CD8-positive, alpha-beta memory T cell (primary cell): Measurements from ENCODE around the gene CFAP90. TPM values are rescaled to one million over a fixed set of nuclear protein-coding genes. Genes with fewer than 3 reads are reported as not detected.

Experiments
- CTCF ChIA-PET: fragments of 350-600 bp; sonication (Branson Sonifier 250); formaldehyde crosslinking; loops from one replicate; lab custom pipeline; 2021; ENCODE audit warnings: antibody characterized with exemption; lab: Charles Lee
- POLR2A ChIA-PET: fragments of 350-600 bp; sonication (Branson Sonifier 250); formaldehyde crosslinking; loops from one replicate; lab custom pipeline; 2021; ENCODE audit warnings: antibody characterized with exemption; lab: Charles Lee
- DNase-seq, 5 donors: peaks; one replicate each; pipeline versions ENCODE4 v3.0.0 to v3.0.0-alpha.2; 2020 to 2022; ENCODE audit warnings: mixed read lengths in 1 of 5
- H3K27ac ChIP-seq: one replicate; pipeline ENCODE4 v1.7.0; 2013; ENCODE audit warnings: low read depth, mild to moderate bottlenecking, low read length, moderate library complexity
- H3K27me3 ChIP-seq: 2 replicates; pipeline ENCODE4 v1.7.0; 2013; ENCODE audit warnings: low read length, mild to moderate bottlenecking; ENCODE audit not compliant: insufficient read depth, poor library complexity, severe bottlenecking
- H3K36me3 ChIP-seq: 2 replicates; pipeline ENCODE4 v1.7.0; 2013; ENCODE audit warnings: mild to moderate bottlenecking, low read length, moderate library complexity; ENCODE audit not compliant: insufficient read depth
- H3K4me1 ChIP-seq: 2 replicates; pipeline ENCODE4 v1.7.0; 2013; ENCODE audit warnings: mild to moderate bottlenecking, low read length, moderate library complexity; ENCODE audit not compliant: insufficient read depth
- H3K4me3 ChIP-seq: 2 replicates; pipeline ENCODE4 v1.7.0; 2013; ENCODE audit warnings: mild to moderate bottlenecking, low read length
- H3K9me3 ChIP-seq: 2 replicates; pipeline ENCODE4 v1.7.0; 2013; ENCODE audit warnings: mild to moderate bottlenecking, low read length
- H3K27ac Mint-ChIP-seq, 8 donors: one replicate each; pipeline ENCODE4 v1.8.0; 2020 to 2021; ENCODE audit warnings: mixed read lengths in 8 of 8, mild to moderate bottlenecking in 6 of 8, inconsistent platforms in 3 of 8, moderate library complexity in 3 of 8
- H3K27me3 Mint-ChIP-seq, 2 donors: one replicate each; pipeline ENCODE4 v1.8.0; 2020 to 2021; ENCODE audit warnings: mixed read lengths in 2 of 2, mild to moderate bottlenecking in 1 of 2, moderate library complexity in 1 of 2
- H3K36me3 Mint-ChIP-seq, 3 donors: one replicate each; pipeline ENCODE4 v1.8.0; 2020 to 2021; ENCODE audit warnings: mixed read lengths in 3 of 3, inconsistent platforms in 1 of 3, mild to moderate bottlenecking in 1 of 3
- H3K4me1 Mint-ChIP-seq, 3 donors: one replicate each; pipeline ENCODE4 v1.8.0; 2020 to 2021; ENCODE audit warnings: mixed read lengths in 3 of 3, inconsistent platforms in 1 of 3, mild to moderate bottlenecking in 1 of 3
- H3K4me3 Mint-ChIP-seq, 7 donors: one replicate each; pipeline ENCODE4 v1.8.0; 2020 to 2021; ENCODE audit warnings: mixed read lengths in 7 of 7, mild to moderate bottlenecking in 6 of 7, moderate library complexity in 4 of 7, inconsistent platforms in 2 of 7
- H3K9me3 Mint-ChIP-seq, 5 donors: one replicate each; pipeline ENCODE4 v1.8.0; 2020 to 2022; ENCODE audit warnings: mixed read lengths in 5 of 5, mild to moderate bottlenecking in 3 of 5, moderate library complexity in 2 of 5, inconsistent platforms in 1 of 5
- polyA plus RNA-seq: library from polyadenylated mRNA; unstranded; fragments of 300-500 nt; fragmentation: Illumina TruSeq; gene quantifications from one replicate; pipeline ENCODE4 v1.2.3, GENCODE V29; 2021
- total RNA-seq, 2 experiments: library from RNA; stranded (reverse); gene quantifications; one replicate each; pipeline ENCODE4 v1.2.3, GENCODE V29; 2021

CFAP90 gene
- total and polyA plus RNA-seq, 3 experiments from 2014 or later, result not detected

DNA sequence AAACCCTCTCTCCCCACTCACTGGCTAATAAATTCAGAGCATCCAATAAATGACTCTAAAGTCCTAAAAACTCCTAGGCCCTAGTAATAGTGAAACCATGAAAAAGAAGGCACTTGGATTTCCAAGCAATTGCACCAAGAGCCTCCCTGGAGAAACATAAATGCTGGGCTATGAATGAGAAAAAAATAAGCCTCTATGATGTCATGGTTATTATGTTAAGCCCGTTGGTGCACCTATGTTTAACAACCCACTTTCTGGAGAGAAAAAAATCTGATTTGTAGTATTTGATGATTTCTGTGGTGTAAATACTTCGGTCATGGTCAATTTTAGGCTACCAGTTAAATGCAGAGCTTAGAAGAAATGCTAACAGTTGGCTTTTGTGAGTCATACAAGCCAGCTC is 8.4 kb downstream of the CFAP90 start:
- Mint-ChIP-seq H3K27me3 (peaks cover 24 to 69% of the 10 kb centered on the region in 2 donors), H3K4me1 (peaks cover 0 to 5% (median 0%) of the 10 kb centered on the region in 3 donors), H3K4me3 (no peak overlapping the region), H3K9me3 (peaks cover 0 to 2% (median 0%) of the 10 kb centered on the region in 5 donors), H3K36me3 (peaks cover 0 to 7% (median 0%) of the 10 kb centered on the region in 3 donors), H3K27ac (no peak overlapping the region)
- DNase-seq, result no peak
- Histone ChIP-seq H3K27ac (no peak overlapping the region), H3K4me1 (no peaks in the 10 kb centered on the region), H3K9me3 (no peaks in the 10 kb centered on the region), H3K36me3 (no peaks in the 10 kb centered on the region), H3K4me3 (no peak overlapping the region), H3K27me3 (no peaks in the 10 kb centered on the region)
- ChIA-PET CTCF (no interaction called here), POLR2A (no interaction called here)

DNA sequence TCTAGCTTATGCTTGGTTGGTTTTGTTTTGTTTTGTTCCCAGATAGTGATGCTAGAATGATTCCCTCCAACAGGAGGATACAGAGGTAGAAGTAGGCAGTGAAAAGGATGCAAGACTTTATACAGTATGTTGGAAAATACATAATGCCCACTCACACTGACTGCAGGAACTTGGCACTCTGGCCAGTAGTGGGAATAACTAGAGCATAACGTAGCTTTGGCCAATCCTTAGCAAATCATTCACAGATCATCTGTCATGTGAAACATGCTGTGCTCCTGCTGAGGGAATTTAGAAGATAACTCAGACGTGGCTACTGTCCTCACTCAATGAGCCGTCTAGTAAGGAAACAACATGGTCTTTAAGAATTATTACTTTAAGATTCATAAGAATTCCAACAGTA is 13.5 kb downstream of the CFAP90 start:
- H3K36me3 ChIP-seq, result no peaks in the 10 kb centered on the region
- no peak overlapping the region for H3K4me3 ChIP-seq
- no peaks in the 10 kb centered on the region for H3K4me1 ChIP-seq
- no peaks in the 10 kb centered on the region for H3K27me3 ChIP-seq
- CTCF ChIA-PET, result no interaction called here
- no peak overlapping the region for H3K27ac ChIP-seq
- POLR2A ChIA-PET, result no interaction called here
- Mint-ChIP-seq H3K27me3 (peaks cover 12 to 36% of the 10 kb centered on the region in 2 donors), H3K27ac (peak overlapping the region in 1 of 8 donors; percentile 10), H3K4me3 (no peak overlapping the region), H3K4me1 (peaks cover 0 to 2% (median 0%) of the 10 kb centered on the region in 3 donors), H3K9me3 (no peaks in the 10 kb centered on the region), H3K36me3 (peaks cover 0 to 7% (median 0%) of the 10 kb centered on the region in 3 donors)
- no peaks in the 10 kb centered on the region for H3K9me3 ChIP-seq
- DNase-seq, result no peak

- no peaks in the 10 kb centered on the region for H3K36me3 Mint-ChIP-seq
- H3K4me3 Mint-ChIP-seq, result no peak overlapping the region
- H3K27ac ChIP-seq, result no peak overlapping the region
- no peaks in the 10 kb centered on the region for H3K4me1 ChIP-seq
- ChIA-PET POLR2A (no interaction called here), CTCF (no interaction called here)
- no peak for DNase-seq
- H3K4me3 ChIP-seq, result no peak overlapping the region
- no peaks in the 10 kb centered on the region for H3K27me3 ChIP-seq
- no peaks in the 10 kb centered on the region for H3K4me1 Mint-ChIP-seq
- H3K9me3 Mint-ChIP-seq, result no peaks in the 10 kb centered on the region
- peaks cover 18 to 27% of the 10 kb centered on the region in 2 donors for H3K27me3 Mint-ChIP-seq
- no peak overlapping the region for H3K27ac Mint-ChIP-seq
- H3K36me3 ChIP-seq, result no peaks in the 10 kb centered on the region
- no peaks in the 10 kb centered on the region for H3K9me3 ChIP-seq
These were observed 16.0 kb downstream of the CFAP90 start for GRCh38 chr5:7834982-7835381.

DNA sequence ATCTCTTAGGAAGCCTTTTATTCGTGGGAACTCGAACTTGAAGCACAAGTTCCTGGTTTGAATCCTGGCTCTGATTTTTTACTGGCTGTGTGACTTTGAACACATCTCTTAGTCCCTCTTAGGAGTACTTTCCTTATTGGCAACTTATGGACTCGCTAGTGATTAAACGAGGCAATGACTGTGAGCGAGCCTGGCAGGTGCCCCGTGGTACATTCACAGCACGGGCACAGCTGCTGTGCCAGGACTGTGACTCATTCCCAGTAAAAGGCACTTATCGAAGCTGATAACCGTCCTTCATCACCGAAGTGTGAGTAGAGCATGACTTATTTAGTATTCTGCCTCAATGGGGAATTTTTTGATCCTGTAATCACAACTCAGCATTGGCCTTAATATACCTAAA is 22.7 kb downstream of the CFAP90 start:
- Histone ChIP-seq H3K36me3 (no peaks in the 10 kb centered on the region), H3K27ac (no peak overlapping the region), H3K4me3 (no peak overlapping the region), H3K4me1 (no peaks in the 10 kb centered on the region), H3K27me3 (no peaks in the 10 kb centered on the region), H3K9me3 (no peaks in the 10 kb centered on the region)
- Mint-ChIP-seq H3K27ac (no peak overlapping the region), H3K36me3 (no peaks in the 10 kb centered on the region), H3K27me3 (peaks cover 8 to 24% of the 10 kb centered on the region in 2 donors), H3K4me3 (no peak overlapping the region), H3K4me1 (no peaks in the 10 kb centered on the region), H3K9me3 (no peaks in the 10 kb centered on the region)
- POLR2A ChIA-PET, result no interaction called here
- no peak for DNase-seq
- CTCF ChIA-PET, result no interaction called here

- Mint-ChIP-seq H3K27me3 (peaks cover 8 to 29% of the 10 kb centered on the region in 2 donors), H3K4me3 (no peak overlapping the region), H3K36me3 (no peaks in the 10 kb centered on the region), H3K27ac (no peak overlapping the region), H3K9me3 (no peaks in the 10 kb centered on the region), H3K4me1 (no peaks in the 10 kb centered on the region)
- H3K4me1 ChIP-seq, result no peaks in the 10 kb centered on the region
- H3K27me3 ChIP-seq, result no peaks in the 10 kb centered on the region
- no peak for DNase-seq
- H3K36me3 ChIP-seq, result no peaks in the 10 kb centered on the region
- H3K27ac ChIP-seq, result no peak overlapping the region
- CTCF ChIA-PET, result no interaction called here
- H3K4me3 ChIP-seq, result no peak overlapping the region
- POLR2A ChIA-PET, result no interaction called here
- no peaks in the 10 kb centered on the region for H3K9me3 ChIP-seq
These were observed 23.3 kb downstream of the CFAP90 start for GRCh38 chr5:7827610-7828009.

DNA sequence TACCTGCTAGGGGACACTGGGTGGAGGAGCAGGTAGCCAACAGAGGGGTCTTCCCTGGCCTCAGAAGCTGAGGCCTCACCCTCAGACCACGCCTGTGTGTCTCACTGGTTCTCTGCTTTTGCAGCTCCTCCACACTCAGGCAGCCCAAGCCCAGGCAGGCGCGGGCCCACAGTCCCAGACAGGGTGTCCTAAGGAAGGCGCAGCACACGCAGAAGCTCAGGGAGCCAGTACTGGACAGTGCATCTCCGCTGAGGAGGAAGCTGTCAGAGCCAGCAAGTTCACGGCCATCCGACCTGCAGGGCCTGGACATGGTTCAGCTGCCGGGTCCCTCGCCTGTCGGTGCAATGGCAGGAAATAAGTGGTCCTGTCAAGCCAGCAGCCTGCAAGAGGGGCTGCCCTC is 25.3 kb downstream of the CFAP90 start:
- H3K4me1 ChIP-seq, result no peaks in the 10 kb centered on the region
- CTCF ChIA-PET, result no interaction called here
- H3K4me3 Mint-ChIP-seq, result no peak overlapping the region
- H3K27ac ChIP-seq, result no peak overlapping the region
- POLR2A ChIA-PET, result no interaction called here
- H3K4me1 Mint-ChIP-seq, result no peaks in the 10 kb centered on the region
- H3K36me3 Mint-ChIP-seq, result no peaks in the 10 kb centered on the region
- no peaks in the 10 kb centered on the region for H3K9me3 ChIP-seq
- H3K4me3 ChIP-seq, result no peak overlapping the region
- no peaks in the 10 kb centered on the region for H3K27me3 ChIP-seq
- H3K36me3 ChIP-seq, result no peaks in the 10 kb centered on the region
- H3K27me3 Mint-ChIP-seq, result peaks cover 2 to 37% of the 10 kb centered on the region in 2 donors
- H3K9me3 Mint-ChIP-seq, result no peaks in the 10 kb centered on the region
- DNase-seq, result no peak
- no peak overlapping the region for H3K27ac Mint-ChIP-seq

- Histone ChIP-seq H3K27me3 (no peaks in the 10 kb centered on the region), H3K36me3 (no peaks in the 10 kb centered on the region), H3K4me3 (no peak overlapping the region), H3K4me1 (no peaks in the 10 kb centered on the region), H3K27ac (no peak overlapping the region), H3K9me3 (no peaks in the 10 kb centered on the region)
- POLR2A ChIA-PET, result no interaction called here
- Mint-ChIP-seq H3K27ac (no peak overlapping the region), H3K4me3 (no peak overlapping the region), H3K9me3 (no peaks in the 10 kb centered on the region), H3K4me1 (no peaks in the 10 kb centered on the region), H3K27me3 (peaks cover 2 to 35% of the 10 kb centered on the region in 2 donors), H3K36me3 (no peaks in the 10 kb centered on the region)
- CTCF ChIA-PET, result no interaction called here
- no peak for DNase-seq
These were observed 25.9 kb downstream of the CFAP90 start for GRCh38 chr5:7824995-7825394.

- no peak for DNase-seq
- Mint-ChIP-seq H3K27me3 (peaks cover 7 to 37% of the 10 kb centered on the region in 2 donors), H3K36me3 (no peaks in the 10 kb centered on the region), H3K9me3 (no peaks in the 10 kb centered on the region), H3K4me1 (no peaks in the 10 kb centered on the region), H3K27ac (peak overlapping the region in 1 of 8 donors; percentile 30), H3K4me3 (no peak overlapping the region)
- ChIA-PET POLR2A (no interaction called here), CTCF (no interaction called here)
- Histone ChIP-seq H3K4me1 (no peaks in the 10 kb centered on the region), H3K36me3 (no peaks in the 10 kb centered on the region), H3K9me3 (no peaks in the 10 kb centered on the region), H3K27me3 (no peaks in the 10 kb centered on the region), H3K4me3 (no peak overlapping the region), H3K27ac (no peak overlapping the region)
These were observed 27.3 kb downstream of the CFAP90 start for GRCh38 chr5:7823594-7823993.

DNA sequence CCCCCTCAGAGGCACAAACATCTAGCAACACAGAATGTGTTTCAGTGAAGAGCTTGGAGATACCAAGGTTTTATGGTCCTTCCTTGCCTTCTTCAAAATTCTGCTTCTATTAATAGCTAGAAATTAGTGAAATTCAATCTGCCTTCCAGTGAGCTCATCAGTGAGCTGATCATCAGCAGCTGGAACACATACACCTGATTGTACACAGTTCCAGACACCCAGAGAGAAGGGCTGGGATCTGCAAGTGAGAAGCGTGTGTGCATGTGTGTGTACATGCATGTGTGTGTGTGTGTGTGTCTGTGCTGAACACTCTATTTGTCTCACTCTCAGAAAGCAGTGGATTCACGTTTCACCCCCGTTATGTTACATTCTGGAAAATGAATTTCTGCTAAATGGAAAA is 28.5 kb downstream of the CFAP90 start:
- POLR2A ChIA-PET, result no interaction called here
- no peaks in the 10 kb centered on the region for H3K4me1 Mint-ChIP-seq
- no peaks in the 10 kb centered on the region for H3K9me3 ChIP-seq
- H3K27me3 Mint-ChIP-seq, result peaks cover 7 to 33% of the 10 kb centered on the region in 2 donors
- H3K36me3 Mint-ChIP-seq, result no peaks in the 10 kb centered on the region
- H3K36me3 ChIP-seq, result no peaks in the 10 kb centered on the region
- H3K4me3 Mint-ChIP-seq, result no peak overlapping the region
- no peaks in the 10 kb centered on the region for H3K4me1 ChIP-seq
- no peaks in the 10 kb centered on the region for H3K9me3 Mint-ChIP-seq
- H3K27me3 ChIP-seq, result no peaks in the 10 kb centered on the region
- CTCF ChIA-PET, result interaction anchor here (1.1 kb wide), 1 partner anchor 44 kb away, joined by 3 read pairs; no protein-coding TSS in a partner anchor
- no peak overlapping the region for H3K4me3 ChIP-seq
- no peak for DNase-seq
- H3K27ac ChIP-seq, result no peak overlapping the region
- no peak overlapping the region for H3K27ac Mint-ChIP-seq
